ENCODE measurements around the gene LSAMP.

DNA sequence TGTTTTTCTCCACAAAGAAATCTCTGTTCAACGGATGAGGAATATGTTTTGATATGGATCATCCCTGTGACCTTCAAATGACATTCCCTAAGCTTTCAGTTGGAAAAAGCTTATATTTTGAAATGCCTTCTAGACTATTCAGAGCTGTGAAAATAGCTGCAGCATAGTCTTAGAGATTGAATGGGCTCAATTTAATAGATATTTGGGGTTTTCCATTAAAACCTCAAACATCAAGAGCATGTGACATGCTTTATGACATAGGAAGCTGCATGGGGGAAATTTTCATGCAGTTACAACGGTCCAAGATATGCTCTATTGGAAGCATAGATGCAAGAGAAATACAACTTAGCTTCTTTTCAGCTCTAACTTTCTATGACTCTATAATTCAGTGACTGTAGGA, 102.8 kb downstream of the LSAMP start:
- TF ChIP-seq POLR2AphosphoS5 (IDR thresholded peaks at IDR 0.05) (no peak), EP300 (IDR thresholded peaks at IDR 0.05) (no peak), POLR2A (IDR thresholded peaks at IDR 0.05) (no peak)
- TF ChIP-seq, protein P1, sequence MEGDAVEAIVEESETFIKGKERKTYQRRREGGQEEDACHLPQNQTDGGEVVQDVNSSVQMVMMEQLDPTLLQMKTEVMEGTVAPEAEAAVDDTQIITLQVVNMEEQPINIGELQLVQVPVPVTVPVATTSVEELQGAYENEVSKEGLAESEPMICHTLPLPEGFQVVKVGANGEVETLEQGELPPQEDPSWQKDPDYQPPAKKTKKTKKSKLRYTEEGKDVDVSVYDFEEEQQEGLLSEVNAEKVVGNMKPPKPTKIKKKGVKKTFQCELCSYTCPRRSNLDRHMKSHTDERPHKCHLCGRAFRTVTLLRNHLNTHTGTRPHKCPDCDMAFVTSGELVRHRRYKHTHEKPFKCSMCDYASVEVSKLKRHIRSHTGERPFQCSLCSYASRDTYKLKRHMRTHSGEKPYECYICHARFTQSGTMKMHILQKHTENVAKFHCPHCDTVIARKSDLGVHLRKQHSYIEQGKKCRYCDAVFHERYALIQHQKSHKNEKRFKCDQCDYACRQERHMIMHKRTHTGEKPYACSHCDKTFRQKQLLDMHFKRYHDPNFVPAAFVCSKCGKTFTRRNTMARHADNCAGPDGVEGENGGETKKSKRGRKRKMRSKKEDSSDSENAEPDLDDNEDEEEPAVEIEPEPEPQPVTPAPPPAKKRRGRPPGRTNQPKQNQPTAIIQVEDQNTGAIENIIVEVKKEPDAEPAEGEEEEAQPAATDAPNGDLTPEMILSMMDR (IDR thresholded peaks at IDR 0.05) = no peak

Data from sigmoid colon (tissue), 4 donors.